Measurements from ENCODE around the gene NCK2. TPM values are rescaled to one million over a fixed set of nuclear protein-coding genes. Genes with fewer than 3 reads are reported as not detected.
A peak's percentile ranks its signal among the peaks of the same experiment; 100 is the strongest.

Gene NCK2
- total and polyA plus RNA-seq, 9 of the 15 experiments (the other 6 are each of a cell fraction or from before 2014, with no cell fraction given), result 0.90 to 27.9 (median 15.9) TPM

- TF ChIP-seq ZNF449 (CRISPR knock-in tag; IDR thresholded peaks at IDR 0.05) (no peak), CBX1 (IDR thresholded peaks at IDR 0.05; ENCODE audit: low read depth) (no peak), ETS1 (conservative IDR thresholded peaks at IDR 0.05; ENCODE audit: control insufficient read depth, low read depth, low read length) (no peak), DACH1 (IDR thresholded peaks at IDR 0.05; ENCODE audit: partially characterized antibody) (no peak), ZKSCAN8 (CRISPR knock-in tag; IDR thresholded peaks at IDR 0.05) (no peak)
These were observed 63.8 kb downstream of the NCK2 start (continued) for GRCh38 chr2:105808423-105809096.

GRCh38 chr2:105809097-105809473 lies 64.4 kb downstream of the NCK2 start:
- no peak overlapping the region for H3K9ac ChIP-seq (ENCODE audit: insufficient read depth in 1 of 2, low read depth in 2 of 2, low read length in 2 of 2)
- no peak for DNase-seq (ENCODE audit: extremely low read depth in 1 of 4, low spot score in 3 of 4)
- H3K27me3 ChIP-seq (ENCODE audit: control insufficient read depth in 2 of 2, insufficient read depth in 2 of 2, low read length in 2 of 2), result no peaks in the 10 kb centered on the region
- TF ChIP-seq ZNF316 (IDR thresholded peaks at IDR 0.05) (peak; percentile 24; the same call in 1 of the 2 replicates), ZKSCAN3 (CRISPR knock-in tag; IDR thresholded peaks at IDR 0.05) (no peak)
- H4K20me1 ChIP-seq (replicated peaks; ENCODE audit: control insufficient read depth, insufficient read depth, low read length), result peaks cover 12% of the 10 kb centered on the region
- H3K79me2 ChIP-seq (ENCODE audit: control insufficient read depth, insufficient read depth, low read length), result 0 out of 3 replicates have a peak, but pooled peaks cover 3% of the 10 kb centered on the region
- 64% methylated on average over 4 of the region's 4 CpGs for WGBS (ENCODE audit: insufficient coverage, low coverage, missing lambda C conversion rate)
- in situ Hi-C loops (cut with MboI) (no loop called here), intact Hi-C loops (cut with micrococcal nuclease) (no loop called here)
- no peaks in the 10 kb centered on the region for H3K36me3 ChIP-seq (ENCODE audit: control insufficient read depth, insufficient read depth, low read length)
- FAIRE-seq, result no peak
- peaks cover 13 to 18% of the 10 kb centered on the region in 2 experiments for H3K4me1 ChIP-seq (replicated peaks in 1 of 2; ENCODE audit: control insufficient read depth in 2 of 2, insufficient read depth in 2 of 2, low read length in 2 of 2)
- no peaks in the 10 kb centered on the region for H3K9me3 ChIP-seq (replicated peaks; ENCODE audit: control insufficient read depth, insufficient read depth, low read depth, low read length)
- ATAC-seq, result no peak
- H3K9me1 ChIP-seq (ENCODE audit: control insufficient read depth, insufficient read depth, low read length), result peaks cover 2% of the 10 kb centered on the region
- H2AFZ ChIP-seq (ENCODE audit: low read depth, low read length), result no peak overlapping the region
- H3K4me2 ChIP-seq (ENCODE audit: insufficient read depth, low read length), result no peak overlapping the region
- H3K27ac ChIP-seq (ENCODE audit: extremely low read depth, low read depth, low read length), result no peak overlapping the region
- H3K4me3 ChIP-seq, result no peak overlapping the region
- ChIA-PET POLR2A (no interaction called here), CTCF (ENCODE audit: low intra/inter-chr PET ratio) (interaction anchor here (0.5 kb wide), 1 partner anchor 153 kb away, joined by 3 read pairs; no protein-coding TSS in a partner anchor)
- BruUV-seq (replicated peaks), result no TSS peak

Measured in K562 (cell line).